Upper lobe of left lung (tissue), 4 donors: Measurements from ENCODE around the gene GPR137.

ENCODE experiments used
- POLR2A ChIP-seq, 4 donors: fragments of 450-650 bp; IDR thresholded peaks; one replicate each; pipeline ENCODE4 v1.5.1; 2016 to 2017; ENCODE audit warnings: antibody characterized with exemption in 4 of 4, mild to moderate bottlenecking in 2 of 4
- POLR2AphosphoS5 ChIP-seq, 2 donors: sonication (generic); formaldehyde crosslinking; IDR thresholded peaks; one replicate each; pipeline ENCODE4 v1.5.1; 2017; ENCODE audit warnings: antibody characterized with exemption in 2 of 2
- TF ChIP-seq, protein P1 (sequence below), 6 experiments: fragments of 450-650 bp in 4 of 6; fragments of 200-600 bp in 2 of 6; sonication (generic) in 2 of 6; IDR thresholded peaks; one replicate each; pipeline ENCODE4 v1.5.1; 2016 to 2019; ENCODE audit warnings: antibody characterized with exemption in 6 of 6

DNA sequence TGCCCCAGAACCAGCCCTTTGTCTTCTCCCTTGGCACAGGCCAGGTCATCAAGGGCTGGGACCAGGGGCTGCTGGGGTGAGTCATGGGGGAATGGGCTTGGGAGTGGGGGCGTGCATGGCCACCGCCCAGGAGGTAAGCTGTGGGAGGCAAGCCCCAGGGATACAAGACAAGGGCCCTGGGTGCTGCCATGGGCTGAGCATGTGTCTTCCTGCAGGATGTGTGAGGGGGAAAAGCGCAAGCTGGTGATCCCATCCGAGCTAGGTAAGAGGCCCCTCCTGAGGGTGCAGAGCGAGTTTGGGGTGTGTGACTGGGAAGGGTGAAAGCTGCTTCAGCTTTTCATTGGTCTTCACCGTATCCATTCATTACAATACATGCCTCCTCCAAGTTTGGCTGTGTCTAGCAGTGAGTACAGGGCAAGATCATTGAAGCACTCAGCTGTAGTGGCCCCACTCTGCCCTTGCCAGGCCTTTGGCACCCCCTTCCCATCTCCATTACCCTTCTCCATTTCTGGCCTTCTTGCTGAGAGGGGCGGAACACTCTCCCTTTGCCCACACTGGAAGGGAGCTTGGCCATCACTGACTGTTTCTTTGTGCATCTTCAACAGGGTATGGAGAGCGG is 42.3 kb upstream of the GPR137 start:
- TF ChIP-seq, protein P1, sequence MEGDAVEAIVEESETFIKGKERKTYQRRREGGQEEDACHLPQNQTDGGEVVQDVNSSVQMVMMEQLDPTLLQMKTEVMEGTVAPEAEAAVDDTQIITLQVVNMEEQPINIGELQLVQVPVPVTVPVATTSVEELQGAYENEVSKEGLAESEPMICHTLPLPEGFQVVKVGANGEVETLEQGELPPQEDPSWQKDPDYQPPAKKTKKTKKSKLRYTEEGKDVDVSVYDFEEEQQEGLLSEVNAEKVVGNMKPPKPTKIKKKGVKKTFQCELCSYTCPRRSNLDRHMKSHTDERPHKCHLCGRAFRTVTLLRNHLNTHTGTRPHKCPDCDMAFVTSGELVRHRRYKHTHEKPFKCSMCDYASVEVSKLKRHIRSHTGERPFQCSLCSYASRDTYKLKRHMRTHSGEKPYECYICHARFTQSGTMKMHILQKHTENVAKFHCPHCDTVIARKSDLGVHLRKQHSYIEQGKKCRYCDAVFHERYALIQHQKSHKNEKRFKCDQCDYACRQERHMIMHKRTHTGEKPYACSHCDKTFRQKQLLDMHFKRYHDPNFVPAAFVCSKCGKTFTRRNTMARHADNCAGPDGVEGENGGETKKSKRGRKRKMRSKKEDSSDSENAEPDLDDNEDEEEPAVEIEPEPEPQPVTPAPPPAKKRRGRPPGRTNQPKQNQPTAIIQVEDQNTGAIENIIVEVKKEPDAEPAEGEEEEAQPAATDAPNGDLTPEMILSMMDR (IDR thresholded peaks at IDR 0.05), result no peak
- TF ChIP-seq POLR2A (IDR thresholded peaks at IDR 0.05) (no peak), POLR2AphosphoS5 (IDR thresholded peaks at IDR 0.05) (no peak)
